ENCODE measurements around the gene PYURF.

- TF ChIP-seq EZH2 (IDR thresholded peaks at IDR 0.05; ENCODE audit: borderline replicate concordance, low read depth, low read length, poor library complexity, severe bottlenecking) (no peak), CTCF (conservative IDR thresholded peaks at IDR 0.05; ENCODE audit: low read depth, low read length) (no peak)
Measured at GRCh38 chr4:88524171-88524570, 595 bp upstream of the PYURF start.

Measured in A673 (cell line).